Measurements from ENCODE around the gene KRTAP6-1.

KRTAP6-1 gene

DNA sequence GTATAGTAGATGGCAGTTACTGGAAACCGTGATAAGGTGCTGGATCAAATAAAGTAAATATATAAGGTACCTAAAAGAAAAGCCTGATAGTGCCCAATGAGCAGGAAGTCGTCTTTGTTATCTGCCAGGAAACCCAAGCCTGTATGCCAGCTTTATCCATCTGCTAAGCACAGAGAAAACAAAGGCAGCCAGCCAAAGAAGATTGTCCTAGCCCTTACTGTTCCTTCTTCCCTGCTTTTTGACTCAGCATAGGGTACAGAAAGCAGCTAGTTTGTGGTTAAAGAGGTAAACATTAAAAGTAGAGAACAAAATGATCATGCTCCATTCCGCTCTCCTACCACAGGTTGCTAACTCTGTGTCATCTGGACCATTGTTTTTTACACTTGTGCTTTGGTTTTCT lies 33.6 kb downstream of the KRTAP6-1 start:
- TF ChIP-seq, protein P1, sequence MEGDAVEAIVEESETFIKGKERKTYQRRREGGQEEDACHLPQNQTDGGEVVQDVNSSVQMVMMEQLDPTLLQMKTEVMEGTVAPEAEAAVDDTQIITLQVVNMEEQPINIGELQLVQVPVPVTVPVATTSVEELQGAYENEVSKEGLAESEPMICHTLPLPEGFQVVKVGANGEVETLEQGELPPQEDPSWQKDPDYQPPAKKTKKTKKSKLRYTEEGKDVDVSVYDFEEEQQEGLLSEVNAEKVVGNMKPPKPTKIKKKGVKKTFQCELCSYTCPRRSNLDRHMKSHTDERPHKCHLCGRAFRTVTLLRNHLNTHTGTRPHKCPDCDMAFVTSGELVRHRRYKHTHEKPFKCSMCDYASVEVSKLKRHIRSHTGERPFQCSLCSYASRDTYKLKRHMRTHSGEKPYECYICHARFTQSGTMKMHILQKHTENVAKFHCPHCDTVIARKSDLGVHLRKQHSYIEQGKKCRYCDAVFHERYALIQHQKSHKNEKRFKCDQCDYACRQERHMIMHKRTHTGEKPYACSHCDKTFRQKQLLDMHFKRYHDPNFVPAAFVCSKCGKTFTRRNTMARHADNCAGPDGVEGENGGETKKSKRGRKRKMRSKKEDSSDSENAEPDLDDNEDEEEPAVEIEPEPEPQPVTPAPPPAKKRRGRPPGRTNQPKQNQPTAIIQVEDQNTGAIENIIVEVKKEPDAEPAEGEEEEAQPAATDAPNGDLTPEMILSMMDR (IDR thresholded peaks at IDR 0.05; ENCODE audit: low read depth, low read length) = no peak
- DNase-seq (ENCODE audit: extremely low read depth, low read depth) = no peak

DNA sequence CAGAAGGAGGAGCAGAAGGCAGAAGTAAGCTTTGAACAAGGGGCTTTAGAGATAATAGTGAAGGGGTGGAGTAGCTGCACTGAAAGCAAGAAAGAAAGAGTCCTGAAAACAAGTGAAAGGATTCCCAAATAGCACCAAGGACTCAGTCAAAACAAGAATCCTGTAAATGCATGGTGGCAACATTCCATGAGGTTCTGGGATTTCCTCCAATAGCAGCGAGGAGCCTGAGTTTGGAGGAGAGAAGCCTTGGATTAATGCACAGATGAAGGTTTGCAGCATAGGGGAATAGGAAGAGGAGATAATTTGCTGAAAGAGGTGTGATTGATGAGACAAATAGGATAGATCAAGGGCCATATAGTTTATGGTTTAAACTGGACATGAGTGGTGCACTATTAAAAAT lies 34.4 kb downstream of the KRTAP6-1 start:
- TF ChIP-seq, protein P1 (IDR thresholded peaks at IDR 0.05; ENCODE audit: low read depth, low read length) = no peak
- DNase-seq (ENCODE audit: extremely low read depth, low read depth) = no peak

- DNase-seq (ENCODE audit: extremely low read depth, low read depth) = no peak
- TF ChIP-seq, protein P1 (IDR thresholded peaks at IDR 0.05; ENCODE audit: low read depth, low read length) = no peak
These were observed 36.0 kb downstream of the KRTAP6-1 start for GRCh38 chr21:30577766-30578165.

- TF ChIP-seq, protein P1 (IDR thresholded peaks at IDR 0.05; ENCODE audit: low read depth, low read length) = no peak
- DNase-seq (ENCODE audit: extremely low read depth, low read depth) = no peak
These were observed 46.1 kb downstream of the KRTAP6-1 start for GRCh38 chr21:30567617-30568016.

GRCh38 chr21:30563630-30564029 lies 50.1 kb downstream of the KRTAP6-1 start:
- DNase-seq (ENCODE audit: extremely low read depth, low read depth) = no peak
- TF ChIP-seq, protein P1 (IDR thresholded peaks at IDR 0.05; ENCODE audit: low read depth, low read length) = no peak

Measured in AG09319 (cell line).